GM12875 (cell line): Measurements from ENCODE around the gene BTBD16.

Source experiments
- H3K4me3 ChIP-seq: one replicate; pipeline ENCODE4 v1.5.1; 2011; ENCODE audit warnings: low read depth, low read length, control low read depth
- CTCF ChIP-seq: IDR thresholded peaks from 2 replicates; pipeline ENCODE4 v1.5.1; 2011; ENCODE audit warnings: low read depth, mild to moderate bottlenecking, control low read depth, inconsistent platforms, low read length, moderate library complexity, borderline replicate concordance; ENCODE audit not compliant: insufficient read depth

Gene BTBD16

GRCh38 chr10:122326806-122327205 is 55.7 kb downstream of the BTBD16 start:
- H3K4me3 ChIP-seq = no peak overlapping the region
- no peak for TF ChIP-seq CTCF

- no peak overlapping the region for H3K4me3 ChIP-seq
- no peak for TF ChIP-seq CTCF
These were observed 56.4 kb downstream of the BTBD16 start for GRCh38 chr10:122327237-122328206.

GRCh38 chr10:122328676-122329075 is 57.6 kb downstream of the BTBD16 start:
- no peak for TF ChIP-seq CTCF
- H3K4me3 ChIP-seq = no peak overlapping the region

GRCh38 chr10:122329416-122329815 is 58.3 kb downstream of the BTBD16 start:
- TF ChIP-seq CTCF = no peak
- no peak overlapping the region for H3K4me3 ChIP-seq

GRCh38 chr10:122331100-122331499 is 60.0 kb downstream of the BTBD16 start:
- TF ChIP-seq CTCF = no peak
- H3K4me3 ChIP-seq = no peak overlapping the region

GRCh38 chr10:122331615-122332446 is 60.7 kb downstream of the BTBD16 start:
- no peak for TF ChIP-seq CTCF
- no peak overlapping the region for H3K4me3 ChIP-seq

- H3K4me3 ChIP-seq = no peak overlapping the region
- TF ChIP-seq CTCF = no peak
These were observed 61.9 kb downstream of the BTBD16 start for GRCh38 chr10:122333037-122333436.
